ENCODE data around the gene PLOD2.

The PLOD2 gene

DNA sequence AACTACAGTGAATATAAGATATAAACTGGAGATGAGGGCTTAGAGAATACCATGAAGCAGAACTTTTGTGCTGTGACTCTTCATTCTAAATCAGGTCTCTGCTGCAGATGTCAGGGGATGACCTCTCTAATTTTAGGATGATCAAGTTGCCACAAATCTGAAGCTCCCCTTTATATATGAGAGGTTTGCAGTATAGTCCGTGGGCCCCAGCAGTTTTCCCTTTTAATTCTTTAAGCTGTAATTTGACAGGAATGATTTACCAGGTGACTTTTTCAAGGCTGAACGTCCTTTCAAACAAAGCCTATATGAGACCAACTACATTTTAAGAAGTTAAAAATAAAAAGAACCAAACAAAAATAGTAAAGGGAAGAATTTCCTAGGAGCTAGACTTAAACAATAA, 4.9 kb upstream of the PLOD2 start:
- DNase-seq = no peak

DNA sequence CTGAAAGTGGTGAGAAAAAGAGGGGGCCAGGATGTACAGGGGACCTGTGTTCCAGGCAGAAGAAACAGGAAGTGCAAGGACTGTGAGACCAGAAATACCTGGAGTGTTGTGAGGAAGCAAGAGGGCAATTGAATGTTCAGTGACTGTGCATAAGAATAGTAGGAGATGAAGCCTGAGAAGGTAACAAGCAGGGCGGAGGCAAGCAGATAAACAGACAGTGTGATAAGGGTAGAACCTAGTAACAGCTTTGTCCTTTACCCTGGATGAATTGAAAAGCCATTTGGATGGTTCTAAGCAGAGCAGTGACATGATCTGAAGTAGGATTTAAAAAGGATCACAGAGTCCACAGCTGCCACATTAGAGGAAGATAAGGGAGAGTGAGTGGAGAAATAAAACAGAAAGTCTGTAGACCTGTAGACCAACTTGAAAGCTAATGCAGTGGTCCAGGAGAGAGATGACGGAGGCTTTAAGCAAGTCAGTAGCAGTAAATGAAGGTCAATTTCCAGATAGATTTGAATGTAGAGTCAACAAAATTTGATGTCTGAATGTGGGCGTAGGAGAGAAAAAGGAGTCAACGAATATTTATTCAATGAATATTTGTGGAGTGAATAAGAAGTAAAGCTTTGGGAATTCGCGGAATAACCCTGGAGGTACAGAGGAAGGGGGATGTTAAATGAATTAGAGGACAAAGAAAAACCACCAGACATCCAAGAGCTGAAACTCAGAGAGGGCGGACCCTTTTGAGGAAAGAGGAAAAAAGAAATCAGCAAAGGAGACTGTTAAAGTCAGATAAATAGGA, 4.2 kb upstream of the PLOD2 start:
- no peak for DNase-seq

- DNase-seq = no peak
Observed at GRCh38 chr3:146164506-146164905, 3.5 kb upstream of the PLOD2 start.

GRCh38 chr3:146164071-146164470, 3.1 kb upstream of the PLOD2 start:
- no peak for DNase-seq

DNA sequence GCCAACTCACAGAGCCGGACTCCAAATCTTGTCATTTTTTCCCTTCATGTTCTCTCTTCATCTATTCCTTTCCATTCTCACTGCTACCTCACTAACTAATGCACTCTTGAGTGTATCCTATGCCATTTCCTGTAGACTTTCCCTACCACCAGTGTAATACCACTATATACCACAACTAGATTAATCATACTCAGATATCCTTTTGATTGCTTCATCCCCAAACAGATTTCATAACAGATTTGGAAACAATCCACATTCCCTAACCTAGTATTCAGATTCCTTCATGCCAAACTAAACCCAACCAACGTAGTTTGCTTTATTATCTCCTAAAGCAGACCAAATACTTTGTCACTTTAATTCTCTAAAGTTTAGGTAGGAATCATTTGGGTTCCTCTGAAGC, 2.6 kb upstream of the PLOD2 start:
- DNase-seq = no peak

DNA sequence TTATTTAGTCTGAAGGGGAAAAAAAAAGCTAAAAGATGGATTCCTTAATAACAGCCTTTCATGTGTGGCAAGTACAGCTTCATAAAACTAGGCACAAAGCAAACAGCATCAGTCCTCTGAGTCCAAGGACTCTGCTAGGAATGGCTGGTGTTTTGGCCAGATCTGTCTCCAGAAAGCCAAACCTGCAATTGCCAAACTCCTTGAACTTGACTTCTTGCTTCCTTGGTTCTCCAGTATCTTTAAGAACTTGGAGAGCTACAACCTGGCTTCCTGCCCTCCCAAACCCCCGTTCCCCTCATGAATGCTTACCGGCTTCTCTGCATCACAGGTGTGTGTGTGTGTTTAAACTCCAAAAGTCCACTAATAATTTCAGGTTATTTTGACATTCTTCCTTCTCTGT, 1.6 kb upstream of the PLOD2 start:
- DNase-seq = no peak

- no peak for DNase-seq
Observed at GRCh38 chr3:146161663-146162002, 649 bp upstream of the PLOD2 start.

- DNase-seq = no peak
Observed at GRCh38 chr3:146160321-146160963, 542 bp downstream of the PLOD2 start.

DNA sequence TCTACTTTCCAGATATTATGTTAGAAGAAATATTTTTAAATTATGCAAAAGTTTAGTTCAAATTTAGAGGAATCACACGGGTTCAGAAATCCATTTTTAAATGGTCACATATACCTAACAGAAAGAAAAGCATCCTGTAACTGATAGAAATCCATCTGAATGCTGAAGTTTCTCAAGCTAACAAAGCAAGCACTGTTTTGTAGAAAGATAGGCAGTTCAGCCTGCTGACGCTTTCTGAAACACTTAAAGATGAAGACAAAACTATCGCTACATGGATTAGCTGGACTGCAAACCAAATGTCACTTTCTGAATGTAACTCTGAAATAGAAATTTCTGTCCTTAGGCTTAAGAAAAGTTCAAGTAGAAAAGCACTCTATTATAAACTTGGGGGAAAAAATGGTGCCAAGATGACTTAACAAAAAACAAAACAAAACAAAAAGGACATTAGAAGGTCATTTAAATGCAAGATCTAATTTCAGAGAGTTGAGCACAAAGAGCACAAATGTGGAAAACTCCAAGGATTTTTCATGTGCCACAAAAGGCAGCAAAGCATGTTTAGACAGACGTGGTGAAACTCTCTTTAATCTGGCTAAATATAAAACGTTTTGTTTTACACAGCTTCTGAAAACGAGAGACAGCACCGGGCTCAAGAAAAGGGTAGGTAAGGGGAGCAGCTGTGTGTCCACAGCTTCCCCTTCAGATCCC, 1.2 kb downstream of the PLOD2 start:
- DNase-seq = no peak

- no peak for DNase-seq
Observed at GRCh38 chr3:146159037-146159436, 1.9 kb downstream of the PLOD2 start.

DNA sequence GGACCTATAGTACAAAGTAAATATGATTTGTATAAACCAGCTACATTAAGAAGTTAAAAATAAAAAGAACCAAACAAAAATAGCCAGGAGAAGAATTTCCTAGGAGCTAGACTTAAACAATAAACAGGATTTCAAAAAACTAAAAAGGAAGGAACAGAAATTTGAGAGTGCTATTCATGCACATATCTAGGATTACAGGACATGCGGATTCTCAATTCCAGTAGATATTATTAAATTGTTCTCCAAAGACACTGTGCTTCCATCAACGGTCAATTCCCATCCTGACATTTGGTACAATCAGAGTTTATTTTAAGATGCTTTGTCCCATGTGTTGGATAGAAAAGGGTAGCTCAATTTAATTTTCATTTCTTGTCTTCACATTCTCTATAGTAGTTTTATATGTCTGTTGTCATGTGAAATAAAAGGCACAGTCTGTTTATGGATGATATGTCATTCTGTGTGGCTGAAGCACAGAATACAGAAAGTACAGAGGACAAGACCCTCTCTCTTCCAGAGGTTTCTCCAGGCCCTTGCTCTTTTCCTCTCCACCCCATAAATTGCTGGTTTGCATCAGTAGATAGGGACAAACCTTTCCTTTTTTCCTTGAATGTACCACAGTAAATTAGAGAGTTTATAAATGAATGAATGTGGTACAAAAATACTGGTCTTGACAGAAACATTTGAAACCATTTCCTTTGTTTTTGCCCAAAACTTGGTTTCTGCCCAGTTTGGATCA, 3.5 kb downstream of the PLOD2 start:
- DNase-seq = no peak

GRCh38 chr3:146156666-146157314, 4.2 kb downstream of the PLOD2 start:
- DNase-seq = no peak

DNA sequence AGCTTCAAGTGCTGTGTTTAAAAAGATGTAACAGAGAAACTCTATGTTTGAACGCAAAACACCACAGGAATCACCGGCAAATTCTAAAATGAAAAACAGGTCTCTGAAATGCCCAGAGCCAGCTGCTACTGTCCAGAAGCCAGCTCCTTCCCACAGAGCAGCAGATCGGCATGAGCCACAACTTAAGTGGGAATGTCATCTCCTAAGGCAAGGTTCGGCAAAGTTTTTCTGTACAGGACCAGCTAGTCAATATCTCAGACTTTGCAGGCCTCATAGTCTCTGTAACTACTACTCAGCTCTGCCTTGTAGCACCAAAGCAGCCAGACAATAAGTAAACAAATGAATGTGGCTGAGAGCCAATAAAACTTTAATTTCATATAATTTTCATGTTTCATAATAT, 4.9 kb downstream of the PLOD2 start:
- DNase-seq = no peak

- no peak for DNase-seq
Observed at GRCh38 chr3:146154995-146155394, 6.0 kb downstream of the PLOD2 start.

- DNase-seq = no peak
Observed at GRCh38 chr3:146154316-146154715, 6.7 kb downstream of the PLOD2 start.

GRCh38 chr3:146153429-146153828, 7.6 kb downstream of the PLOD2 start:
- DNase-seq = no peak

DNA sequence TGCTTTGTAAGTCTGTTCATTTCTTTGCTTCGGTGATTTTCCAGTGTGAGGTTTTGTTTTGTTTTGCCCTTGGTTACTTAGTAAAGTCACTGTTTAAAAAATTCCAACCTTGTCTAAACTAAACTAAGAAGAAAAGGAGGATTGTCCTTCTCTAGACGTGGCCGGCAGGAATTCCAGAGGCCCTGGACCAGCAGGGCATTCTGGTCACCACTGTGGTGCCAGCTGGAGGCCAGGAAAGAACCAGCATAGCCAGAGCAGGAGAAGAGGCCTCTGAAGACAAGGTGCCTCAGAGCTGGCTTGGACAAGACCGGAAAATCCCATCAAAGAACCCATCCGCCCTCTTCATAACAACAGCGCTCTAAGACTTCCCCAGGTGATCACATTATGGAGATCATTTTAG, 8.2 kb downstream of the PLOD2 start:
- no peak for DNase-seq

DNA sequence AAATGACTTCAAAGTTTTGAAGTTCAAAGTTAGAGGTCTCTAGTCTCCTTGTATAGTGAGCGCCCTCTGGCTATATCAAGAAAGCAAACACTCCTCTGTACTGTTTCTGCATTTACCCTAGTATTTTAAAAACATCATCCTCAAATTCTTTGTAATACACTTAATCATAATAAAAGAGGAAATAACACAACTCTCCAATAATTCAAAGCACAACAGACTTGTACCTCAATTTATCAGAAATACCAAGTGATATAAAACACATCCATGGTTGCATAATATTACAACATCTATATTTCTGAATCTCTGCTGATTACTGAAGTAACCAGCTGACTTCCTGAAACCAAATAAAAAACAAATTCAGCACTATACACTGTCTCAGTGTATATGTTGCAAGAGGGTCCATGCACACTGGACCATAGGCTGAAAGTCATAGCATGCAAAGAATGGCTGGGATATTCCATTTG, 12.5 kb downstream of the PLOD2 start:
- DNase-seq = no peak

GRCh38 chr3:146145642-146146041, 15.3 kb downstream of the PLOD2 start:
- no peak for DNase-seq

- no peak for DNase-seq
Observed at GRCh38 chr3:146142757-146143156, 18.2 kb downstream of the PLOD2 start.

DNA sequence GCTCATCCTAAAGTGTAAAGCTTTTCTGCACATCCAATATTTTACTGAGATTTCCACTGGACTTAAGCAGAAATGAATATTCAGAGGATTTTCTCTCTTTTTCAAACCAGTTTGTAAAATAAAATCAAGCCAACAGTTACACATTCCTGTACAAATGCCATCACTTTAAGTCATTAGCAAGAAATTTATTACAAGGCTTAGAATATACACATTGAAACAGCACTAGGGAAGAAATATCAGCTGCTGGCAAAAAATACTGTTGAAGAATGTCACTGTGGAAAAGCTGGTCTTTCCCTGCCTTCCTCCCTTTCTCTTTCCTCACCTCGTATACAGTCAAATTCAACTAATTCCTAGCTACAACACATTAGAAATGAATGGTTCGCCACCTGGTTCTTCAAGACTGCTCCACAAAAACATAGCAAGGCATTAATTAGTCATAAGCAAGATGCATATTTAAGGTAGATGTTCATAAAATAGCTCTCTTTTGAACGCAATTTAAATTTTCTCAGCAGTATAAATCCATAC, 21.3 kb downstream of the PLOD2 start:
- no peak for DNase-seq

DNA sequence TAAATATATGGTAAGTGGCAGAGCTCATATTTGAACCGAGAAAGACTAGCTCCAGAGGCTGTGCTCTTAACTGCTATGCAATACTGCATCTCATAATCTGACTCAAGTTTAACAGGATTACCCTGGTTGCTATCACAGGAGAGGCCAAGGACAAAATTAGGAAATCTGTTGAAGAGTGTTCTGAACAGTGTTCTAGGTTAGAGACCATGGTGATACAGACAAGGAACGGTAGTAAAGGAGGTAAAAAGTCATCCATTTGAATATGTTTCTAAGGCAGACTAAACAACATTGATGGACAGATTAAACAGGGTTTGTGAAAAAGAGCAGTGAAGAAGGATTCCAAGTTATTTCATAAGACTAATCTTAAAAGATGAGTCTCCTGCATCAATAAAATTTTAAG, 22.1 kb downstream of the PLOD2 start:
- no peak for DNase-seq

DNA sequence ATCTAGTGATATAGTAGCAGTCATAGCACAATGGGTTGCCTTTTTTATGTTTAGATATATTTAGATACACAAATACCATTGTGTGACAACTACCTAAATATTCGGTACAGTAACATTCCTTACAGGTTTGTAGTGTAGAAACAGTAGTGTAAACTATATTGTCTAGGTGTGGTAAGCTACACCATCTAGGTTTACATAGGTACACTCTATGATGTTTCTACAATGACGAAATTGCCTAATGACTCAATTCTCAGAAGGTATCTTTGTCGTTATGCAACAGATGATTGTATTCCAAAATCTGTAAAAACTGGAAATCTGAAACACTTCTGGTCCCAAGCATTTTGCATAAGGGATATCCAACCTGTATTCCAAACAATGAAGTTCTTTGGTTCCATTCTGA, 24.3 kb downstream of the PLOD2 start:
- no peak for DNase-seq

All from GF-D8 (cell line).